ES-I3 (cell line): ENCODE data around the gene CHRNB2.
"Not testable (repeated sequence)": the region's sequence is repeated elsewhere in the genome, so short reads cannot be mapped to it uniquely, and the experiment has no call there.

Experiments
- H3K36me3 ChIP-seq: 2 replicates; pipeline ENCODE4 v1.6.1; 2013; ENCODE audit warnings: mild to moderate bottlenecking, low read length, control low read depth, moderate library complexity; ENCODE audit not compliant: insufficient read depth
- H3K4me1 ChIP-seq: 2 replicates; pipeline ENCODE4 v1.6.1; 2013; ENCODE audit warnings: mild to moderate bottlenecking, control low read depth, low read length; ENCODE audit not compliant: insufficient read depth
- H3K9ac ChIP-seq: 2 replicates; pipeline ENCODE4 v1.6.1; 2013; ENCODE audit warnings: low read depth, mild to moderate bottlenecking, low read length, moderate library complexity
- H3K9me3 ChIP-seq: 2 replicates; pipeline ENCODE4 v1.6.1; 2013; ENCODE audit warnings: mild to moderate bottlenecking, low read length, moderate library complexity; ENCODE audit not compliant: control insufficient read depth, insufficient read depth

Gene CHRNB2

GRCh38 chr1:154567386-154568156 is at the start of gene CHRNB2:
TSS of gene CHRNB2 (plus strand) at chr1:154567778. CDS start at chr1:154568045, 267 bp downstream.
- H3K36me3 ChIP-seq = no peaks in the 10 kb centered on the region; the same call in 1 of the 2 replicates
- H3K4me1 ChIP-seq = peaks cover 10% of the 10 kb centered on the region; the same call in 1 of the 2 replicates
- H3K9me3 ChIP-seq = no peaks in the 10 kb centered on the region
- H3K9ac ChIP-seq = peak within 1 kb of the TSS; percentile 64

GRCh38 chr1:154519591-154519991 is 48.0 kb upstream of the CHRNB2 start:
- no peak overlapping the region for H3K9ac ChIP-seq
- no peaks in the 10 kb centered on the region for H3K9me3 ChIP-seq
- H3K36me3 ChIP-seq = no peaks in the 10 kb centered on the region
- H3K4me1 ChIP-seq = no peaks in the 10 kb centered on the region

GRCh38 chr1:154520333-154520732 is 47.2 kb upstream of the CHRNB2 start:
- no peaks in the 10 kb centered on the region for H3K4me1 ChIP-seq
- no peaks in the 10 kb centered on the region for H3K36me3 ChIP-seq
- no peak overlapping the region for H3K9ac ChIP-seq
- no peaks in the 10 kb centered on the region for H3K9me3 ChIP-seq

GRCh38 chr1:154521695-154522094 is 45.9 kb upstream of the CHRNB2 start:
- Histone ChIP-seq H3K9ac (no peak overlapping the region), H3K36me3 (no peaks in the 10 kb centered on the region), H3K9me3 (no peaks in the 10 kb centered on the region), H3K4me1 (no peaks in the 10 kb centered on the region)

GRCh38 chr1:154524881-154525280 is 42.7 kb upstream of the CHRNB2 start:
- Histone ChIP-seq H3K9ac (no peak overlapping the region), H3K36me3 (no peaks in the 10 kb centered on the region), H3K9me3 (no peaks in the 10 kb centered on the region), H3K4me1 (no peaks in the 10 kb centered on the region)

GRCh38 chr1:154527192-154527591 is 40.4 kb upstream of the CHRNB2 start:
- H3K9ac ChIP-seq = no peak overlapping the region
- no peaks in the 10 kb centered on the region for H3K36me3 ChIP-seq
- no peaks in the 10 kb centered on the region for H3K9me3 ChIP-seq
- no peaks in the 10 kb centered on the region for H3K4me1 ChIP-seq

GRCh38 chr1:154529308-154529707 is 38.3 kb upstream of the CHRNB2 start:
- H3K9ac ChIP-seq = no peak overlapping the region
- no peaks in the 10 kb centered on the region for H3K36me3 ChIP-seq
- no peaks in the 10 kb centered on the region for H3K9me3 ChIP-seq
- no peaks in the 10 kb centered on the region for H3K4me1 ChIP-seq

- not testable (repeated sequence) for H3K9me3 ChIP-seq
These were observed 35.6 kb upstream of the CHRNB2 start for GRCh38 chr1:154531950-154532349.

GRCh38 chr1:154533952-154534844 is 33.4 kb upstream of the CHRNB2 start:
- no peaks in the 10 kb centered on the region for H3K36me3 ChIP-seq
- H3K4me1 ChIP-seq = no peaks in the 10 kb centered on the region
- no peaks in the 10 kb centered on the region for H3K9me3 ChIP-seq
- no peak overlapping the region for H3K9ac ChIP-seq

More at GRCh38 chr1:154531950-154532349, 35.6 kb upstream of the CHRNB2 start:
- H3K36me3 ChIP-seq, H3K4me1 ChIP-seq, H3K9ac ChIP-seq: not testable (repeated sequence)

- Histone ChIP-seq H3K9ac (no peak overlapping the region), H3K4me1 (no peaks in the 10 kb centered on the region), H3K36me3 (no peaks in the 10 kb centered on the region), H3K9me3 (no peaks in the 10 kb centered on the region)
These were observed 31.0 kb upstream of the CHRNB2 start for GRCh38 chr1:154536570-154536969.

- Histone ChIP-seq H3K4me1 (no peaks in the 10 kb centered on the region), H3K9ac (no peak overlapping the region), H3K36me3 (no peaks in the 10 kb centered on the region), H3K9me3 (no peaks in the 10 kb centered on the region)
These were observed 27.8 kb upstream of the CHRNB2 start for GRCh38 chr1:154539486-154540483.

- Histone ChIP-seq H3K9me3 (no peaks in the 10 kb centered on the region), H3K9ac (no peak overlapping the region), H3K4me1 (no peaks in the 10 kb centered on the region), H3K36me3 (no peaks in the 10 kb centered on the region)
These were observed 26.3 kb upstream of the CHRNB2 start for GRCh38 chr1:154541231-154541630.

- H3K4me1 ChIP-seq = no peaks in the 10 kb centered on the region
- no peak overlapping the region for H3K9ac ChIP-seq
- no peaks in the 10 kb centered on the region for H3K9me3 ChIP-seq
- peaks cover 10% of the 10 kb centered on the region for H3K36me3 ChIP-seq
These were observed 21.1 kb upstream of the CHRNB2 start for GRCh38 chr1:154546264-154547063.
